HEK293 (cell line): Measurements from ENCODE around the gene CPNE5.

Source experiments
- BCL11B ChIP-seq: fragments of 450-650 bp; formaldehyde crosslinking; IDR thresholded peaks from 2 replicates; pipeline ENCODE4 v1.5.1; 2016; ENCODE audit warnings: low read depth, missing biosample characterization, missing genetic modification characterization
- IKZF3 ChIP-seq: fragments of 450-650 bp; IDR thresholded peaks from 2 replicates; pipeline ENCODE4 v1.5.0; 2018; ENCODE audit warnings: missing biosample characterization, mild to moderate bottlenecking, missing genetic modification characterization, moderate library complexity
- KLF16 ChIP-seq: fragments of 450-650 bp; formaldehyde crosslinking; IDR thresholded peaks from 2 replicates; pipeline ENCODE4 v1.5.1; 2017; ENCODE audit warnings: missing biosample characterization, missing genetic modification characterization
- PRDM10 ChIP-seq: fragments of 450-650 bp; formaldehyde crosslinking; IDR thresholded peaks from 2 replicates; pipeline ENCODE4 v1.5.1; 2016; ENCODE audit warnings: missing biosample characterization, missing genetic modification characterization
- ZBTB10 ChIP-seq: fragments of 450-650 bp; formaldehyde crosslinking; IDR thresholded peaks from 2 replicates; pipeline ENCODE4 v1.5.1; 2016; ENCODE audit warnings: missing biosample characterization, missing genetic modification characterization
- ZBTB26 ChIP-seq: fragments of 450-650 bp; formaldehyde crosslinking; optimal IDR thresholded peaks from 2 replicates; pipeline ENCODE3; 2016; ENCODE audit warnings: missing biosample characterization, mild to moderate bottlenecking, missing genetic modification characterization
- ZBTB49 ChIP-seq: fragments of 450-650 bp; formaldehyde crosslinking; IDR thresholded peaks from 2 replicates; pipeline ENCODE4 v1.5.1; 2016; ENCODE audit warnings: missing biosample characterization, missing genetic modification characterization, low read depth
- ZNF112 ChIP-seq: fragments of 450-650 bp; formaldehyde crosslinking; IDR thresholded peaks from 2 replicates; pipeline ENCODE4 v1.5.0; 2017; ENCODE audit warnings: missing biosample characterization, missing genetic modification characterization
- ZNF114 ChIP-seq: fragments of 450-650 bp; formaldehyde crosslinking; IDR thresholded peaks from 2 replicates; pipeline ENCODE4 v1.5.0; 2017; ENCODE audit warnings: missing biosample characterization, missing genetic modification characterization
- ZNF169 ChIP-seq: fragments of 450-650 bp; formaldehyde crosslinking; IDR thresholded peaks from 2 replicates; pipeline ENCODE4 v1.5.1; 2016; ENCODE audit warnings: missing biosample characterization, missing genetic modification characterization
- ZNF223 ChIP-seq: fragments of 450-650 bp; formaldehyde crosslinking; IDR thresholded peaks from 2 replicates; pipeline ENCODE4 v1.5.1; 2016; ENCODE audit warnings: missing biosample characterization, missing genetic modification characterization
- ZNF24 ChIP-seq: fragments of 450-650 bp; formaldehyde crosslinking; IDR thresholded peaks from 2 replicates; pipeline ENCODE4 v1.5.1; 2016; ENCODE audit warnings: missing biosample characterization, missing genetic modification characterization
- ZNF391 ChIP-seq: fragments of 450-650 bp; formaldehyde crosslinking; IDR thresholded peaks from 2 replicates; pipeline ENCODE4 v1.5.1; 2016; ENCODE audit warnings: low read depth, missing biosample characterization, missing genetic modification characterization, borderline replicate concordance
- ZNF398 ChIP-seq: fragments of 450-650 bp; formaldehyde crosslinking; IDR thresholded peaks from 2 replicates; pipeline ENCODE4 v1.5.1; 2017; ENCODE audit warnings: missing biosample characterization, missing genetic modification characterization
- ZNF433 ChIP-seq: fragments of 450-650 bp; formaldehyde crosslinking; IDR thresholded peaks from 2 replicates; pipeline ENCODE4 v1.5.1; 2016; ENCODE audit warnings: missing biosample characterization, missing genetic modification characterization, low read depth
- ZNF48 ChIP-seq: fragments of 450-650 bp; formaldehyde crosslinking; IDR thresholded peaks from 2 replicates; pipeline ENCODE4 v1.5.1; 2016; ENCODE audit warnings: missing biosample characterization, missing genetic modification characterization
- ZNF510 ChIP-seq: fragments of 450-650 bp; formaldehyde crosslinking; IDR thresholded peaks from 2 replicates; pipeline ENCODE4 v1.5.1; 2018; ENCODE audit warnings: mild to moderate bottlenecking, missing genetic modification characterization, missing biosample characterization; ENCODE audit not compliant: insufficient replicate concordance
- ZNF544 ChIP-seq: fragments of 450-650 bp; formaldehyde crosslinking; IDR thresholded peaks from 2 replicates; pipeline ENCODE4 v1.5.0; 2017; ENCODE audit warnings: missing biosample characterization, missing genetic modification characterization
- ZNF571 ChIP-seq: fragments of 450-650 bp; formaldehyde crosslinking; IDR thresholded peaks from 2 replicates; pipeline ENCODE4 v1.5.0; 2017; ENCODE audit warnings: missing biosample characterization, missing genetic modification characterization
- ZNF585B ChIP-seq: fragments of 450-650 bp; formaldehyde crosslinking; IDR thresholded peaks from 2 replicates; pipeline ENCODE4 v1.5.1; 2016; ENCODE audit warnings: missing biosample characterization, missing genetic modification characterization
- ZNF624 ChIP-seq: fragments of 450-650 bp; formaldehyde crosslinking; IDR thresholded peaks from 2 replicates; pipeline ENCODE4 v1.5.1; 2017; ENCODE audit warnings: missing biosample characterization, missing genetic modification characterization
- ZNF670 ChIP-seq: fragments of 450-650 bp; formaldehyde crosslinking; IDR thresholded peaks from 2 replicates; pipeline ENCODE4 v1.5.1; 2016; ENCODE audit warnings: missing biosample characterization, missing genetic modification characterization, low read depth
- ZNF747 ChIP-seq: fragments of 450-650 bp; formaldehyde crosslinking; IDR thresholded peaks from 2 replicates; pipeline ENCODE4 v1.5.1; 2016; ENCODE audit warnings: missing biosample characterization, missing genetic modification characterization
- ZNF843 ChIP-seq: fragments of 450-650 bp; formaldehyde crosslinking; IDR thresholded peaks from 2 replicates; pipeline ENCODE4 v1.5.1; 2016; ENCODE audit warnings: missing biosample characterization, missing genetic modification characterization
- ZSCAN30 ChIP-seq: fragments of 450-650 bp; IDR thresholded peaks from 2 replicates; pipeline ENCODE4 v1.5.1; 2018; ENCODE audit warnings: missing biosample characterization, mild to moderate bottlenecking, missing genetic modification characterization, moderate library complexity
- ZXDB ChIP-seq: fragments of 450-650 bp; formaldehyde crosslinking; IDR thresholded peaks from 2 replicates; pipeline ENCODE4 v1.5.1; 2016; ENCODE audit warnings: missing biosample characterization, missing genetic modification characterization

The CPNE5 gene

GRCh38 chr6:36874443-36875249 lies 35.4 kb upstream of the CPNE5 start, which contains the start of gene PPIL1 (continued):
- peak; percentile 43; the same call in 1 of the 2 replicates for TF ChIP-seq ZNF391 (tag by site-specific recombination)
- no peak for TF ChIP-seq ZBTB49 (tag by site-specific recombination)
- peak; percentile 47 for TF ChIP-seq ZBTB26 (tag by site-specific recombination)
- TF ChIP-seq ZNF112 (tag by site-specific recombination), result no peak
- TF ChIP-seq ZNF585B (tag by site-specific recombination), result no peak
- no peak for TF ChIP-seq ZNF433 (tag by site-specific recombination)
- TF ChIP-seq BCL11B (tag by site-specific recombination), result peak; percentile 45
- no peak for TF ChIP-seq ZNF169
- peak; percentile 79 for TF ChIP-seq ZBTB10 (tag by site-specific recombination)
- no peak for TF ChIP-seq ZNF48 (tag by site-specific recombination)
- no peak for TF ChIP-seq ZNF670 (tag by site-specific recombination)
- no peak for TF ChIP-seq ZNF747 (tag by site-specific recombination)
- TF ChIP-seq PRDM10 (tag by site-specific recombination), result peak; percentile 46; the same call in 1 of the 2 replicates
- TF ChIP-seq IKZF3, result peak; percentile 94
- no peak for TF ChIP-seq ZNF624 (tag by site-specific recombination)
- TF ChIP-seq ZNF24 (tag by site-specific recombination), result peak; percentile 99
- no peak for TF ChIP-seq ZNF544 (tag by site-specific recombination)
- TF ChIP-seq ZNF843 (tag by site-specific recombination), result peak; percentile 63; the same call in 1 of the 2 replicates
- TF ChIP-seq ZSCAN30 (tag by site-specific recombination), result peak; percentile 97
- TF ChIP-seq ZNF571 (tag by site-specific recombination), result no peak
- peak; percentile 83; the same call in 1 of the 2 replicates for TF ChIP-seq KLF16 (tag by site-specific recombination)
- TF ChIP-seq ZNF223 (tag by site-specific recombination), result no peak
- no peak for TF ChIP-seq ZNF510 (tag by site-specific recombination)
- peak; percentile 97 for TF ChIP-seq ZXDB (tag by site-specific recombination)
- TF ChIP-seq ZNF398 (tag by site-specific recombination), result peak; percentile 68
- no peak for TF ChIP-seq ZNF114 (tag by site-specific recombination)
